ENCODE measurements around the gene STRA6.

GRCh38 chr15:74213858-74214284 is 11.3 kb upstream of the STRA6 start:
- no peak for TF ChIP-seq CTCF (IDR thresholded peaks at IDR 0.05 in 8 of 11, conservative IDR thresholded peaks at IDR 0.05 in 3 of 11)
- TF ChIP-seq POLR2A (IDR thresholded peaks at IDR 0.05) = no peak
- TF ChIP-seq POLR2AphosphoS5 (IDR thresholded peaks at IDR 0.05) = no peak

Measured in spleen (tissue), 7 donors.